ELR (cell line): ENCODE measurements around the gene TRAPPC12.
"Not testable (repeated sequence)": the region's sequence is repeated elsewhere in the genome, so short reads cannot be mapped to it uniquely, and the experiment has no call there.

Experiments
- DNase-seq: peaks from one replicate; pipeline ENCODE4 v3.0.0-alpha.2; 2015; ENCODE audit warnings: low read depth

The TRAPPC12 gene

GRCh38 chr2:3487432-3487831 is 107.9 kb downstream of the TRAPPC12 start:
- DNase-seq, result no peak

- no peak for DNase-seq
Measured at GRCh38 chr2:3488061-3488531, 108.6 kb downstream of the TRAPPC12 start.

- no peak for DNase-seq
Measured at GRCh38 chr2:3488855-3489763, 109.6 kb downstream of the TRAPPC12 start.

- DNase-seq, result no peak
Measured at GRCh38 chr2:3489764-3490115, 110.2 kb downstream of the TRAPPC12 start.

- no peak for DNase-seq
Measured at GRCh38 chr2:3490191-3491170, 111.0 kb downstream of the TRAPPC12 start.

GRCh38 chr2:3491306-3491705 is 111.8 kb downstream of the TRAPPC12 start:
- no peak for DNase-seq

GRCh38 chr2:3491716-3492474 is 112.4 kb downstream of the TRAPPC12 start:
- DNase-seq, result no peak

- not testable (repeated sequence) for DNase-seq
Measured at GRCh38 chr2:3492475-3492787, 112.9 kb downstream of the TRAPPC12 start.

- peak; percentile 33 for DNase-seq
Measured at GRCh38 chr2:3492951-3493614, 113.6 kb downstream of the TRAPPC12 start.

GRCh38 chr2:3493615-3494007 is 114.1 kb downstream of the TRAPPC12 start:
- no peak for DNase-seq

- DNase-seq, result no peak
Measured at GRCh38 chr2:3494984-3495666, 115.6 kb downstream of the TRAPPC12 start.

GRCh38 chr2:3496708-3497080 is 117.2 kb downstream of the TRAPPC12 start:
- not testable (repeated sequence) for DNase-seq

GRCh38 chr2:3498783-3499394 is 119.4 kb downstream of the TRAPPC12 start:
- no peak for DNase-seq

GRCh38 chr2:3500326-3500899 is 120.9 kb downstream of the TRAPPC12 start:
- no peak for DNase-seq

GRCh38 chr2:3503046-3503445 is 123.6 kb downstream of the TRAPPC12 start:
- no peak for DNase-seq

- no peak for DNase-seq
Measured at GRCh38 chr2:3503483-3503882, 124.0 kb downstream of the TRAPPC12 start.

- DNase-seq, result no peak
Measured at GRCh38 chr2:3504741-3505140, 125.2 kb downstream of the TRAPPC12 start.

GRCh38 chr2:3505771-3506170 is 126.3 kb downstream of the TRAPPC12 start:
- DNase-seq, result no peak

- DNase-seq, result no peak
Measured at GRCh38 chr2:3512086-3512485, 132.6 kb downstream of the TRAPPC12 start.
